ENCODE measurements around the gene MXRA7. TPM values are rescaled to one million over a fixed set of nuclear protein-coding genes. Genes with fewer than 3 reads are reported as not detected.

Gene MXRA7
- total RNA-seq, 4 donors from 2014 or later = 44.5 to 67.8 (median 56.9) TPM

DNA sequence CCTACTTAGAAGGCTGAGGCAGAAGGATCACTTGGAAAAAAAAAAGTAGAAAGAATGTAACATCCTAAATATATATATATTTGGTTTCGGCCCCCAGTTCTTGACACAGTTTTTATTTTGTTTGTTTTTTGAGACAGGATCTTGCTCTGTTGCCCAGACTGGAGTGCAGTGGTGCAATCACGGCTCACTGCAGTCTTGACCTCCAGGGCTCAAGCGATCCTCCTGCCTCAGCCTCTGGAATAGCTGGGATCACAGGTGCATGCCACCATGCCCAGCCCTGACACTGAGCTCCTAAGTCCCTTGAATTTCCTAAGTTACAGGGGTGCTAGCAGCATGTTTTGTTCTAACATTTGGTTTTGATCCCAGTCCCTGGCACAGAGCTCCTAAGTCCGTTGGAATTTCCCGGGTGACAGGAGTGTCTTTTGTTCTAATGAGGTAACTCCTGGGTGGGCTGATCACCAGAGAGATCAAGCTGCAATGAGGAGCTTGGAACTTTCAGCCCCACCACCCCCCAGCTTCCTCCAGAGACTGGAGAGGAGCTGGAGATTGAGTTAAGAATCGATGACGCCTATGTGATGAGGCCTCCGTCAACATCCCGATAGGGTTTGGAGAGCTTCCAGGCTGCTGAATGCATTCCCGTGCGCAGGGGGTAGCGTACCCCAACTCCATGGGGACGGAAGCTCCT, 20.0 kb downstream of the MXRA7 start:
- no peaks in the 10 kb centered on the region for H3K27me3 ChIP-seq
- no peaks in the 10 kb centered on the region for H3K36me3 ChIP-seq
- 77% methylated on average over 12 of the region's 13 CpGs for WGBS
- no peak overlapping the region for H3K27ac ChIP-seq
- DNase-seq (ENCODE audit: low spot score in 2 of 2) = no peak
- peaks cover 52% of the 10 kb centered on the region for H3K4me1 ChIP-seq
- TF ChIP-seq EP300 (IDR thresholded peaks at IDR 0.05) (no peak), POLR2A (IDR thresholded peaks at IDR 0.05) (no peak), POLR2AphosphoS5 (IDR thresholded peaks at IDR 0.05) (no peak)
- TF ChIP-seq, protein P1, sequence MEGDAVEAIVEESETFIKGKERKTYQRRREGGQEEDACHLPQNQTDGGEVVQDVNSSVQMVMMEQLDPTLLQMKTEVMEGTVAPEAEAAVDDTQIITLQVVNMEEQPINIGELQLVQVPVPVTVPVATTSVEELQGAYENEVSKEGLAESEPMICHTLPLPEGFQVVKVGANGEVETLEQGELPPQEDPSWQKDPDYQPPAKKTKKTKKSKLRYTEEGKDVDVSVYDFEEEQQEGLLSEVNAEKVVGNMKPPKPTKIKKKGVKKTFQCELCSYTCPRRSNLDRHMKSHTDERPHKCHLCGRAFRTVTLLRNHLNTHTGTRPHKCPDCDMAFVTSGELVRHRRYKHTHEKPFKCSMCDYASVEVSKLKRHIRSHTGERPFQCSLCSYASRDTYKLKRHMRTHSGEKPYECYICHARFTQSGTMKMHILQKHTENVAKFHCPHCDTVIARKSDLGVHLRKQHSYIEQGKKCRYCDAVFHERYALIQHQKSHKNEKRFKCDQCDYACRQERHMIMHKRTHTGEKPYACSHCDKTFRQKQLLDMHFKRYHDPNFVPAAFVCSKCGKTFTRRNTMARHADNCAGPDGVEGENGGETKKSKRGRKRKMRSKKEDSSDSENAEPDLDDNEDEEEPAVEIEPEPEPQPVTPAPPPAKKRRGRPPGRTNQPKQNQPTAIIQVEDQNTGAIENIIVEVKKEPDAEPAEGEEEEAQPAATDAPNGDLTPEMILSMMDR (IDR thresholded peaks at IDR 0.05) = no peak
- H3K9me3 ChIP-seq = no peaks in the 10 kb centered on the region
- H3K4me3 ChIP-seq = no peak overlapping the region

DNA sequence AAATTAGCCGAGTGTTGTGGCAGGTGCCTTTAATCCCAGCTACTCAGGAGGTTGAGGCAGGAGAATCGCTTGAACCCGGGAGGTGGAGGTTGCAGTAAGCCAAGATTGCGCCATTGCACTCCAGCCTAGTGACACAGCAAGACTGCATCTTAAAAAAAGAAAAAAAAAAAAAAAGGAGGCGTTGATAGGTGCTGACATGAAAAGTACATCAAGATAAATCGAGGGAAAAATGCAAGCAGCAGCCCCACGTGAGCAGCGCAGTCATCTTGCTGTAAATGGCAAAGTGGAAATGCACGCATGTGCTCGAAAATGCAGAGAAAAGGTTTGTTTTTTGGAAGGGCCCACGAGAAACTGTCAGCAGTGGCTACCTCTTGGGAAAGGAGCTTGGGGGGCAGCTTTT, 20.9 kb downstream of the MXRA7 start:
- DNase-seq (ENCODE audit: low spot score in 2 of 2) = no peak
- 86% methylated on average over 11 of the region's 11 CpGs for WGBS
- Histone ChIP-seq H3K9me3 (no peaks in the 10 kb centered on the region), H3K27me3 (no peaks in the 10 kb centered on the region), H3K27ac (no peak overlapping the region), H3K4me1 (peaks cover 51% of the 10 kb centered on the region), H3K4me3 (no peak overlapping the region), H3K36me3 (peaks cover 1% of the 10 kb centered on the region)
- TF ChIP-seq, protein P1 (IDR thresholded peaks at IDR 0.05) = no peak
- TF ChIP-seq EP300 (IDR thresholded peaks at IDR 0.05) (no peak), POLR2AphosphoS5 (IDR thresholded peaks at IDR 0.05) (no peak)

DNA sequence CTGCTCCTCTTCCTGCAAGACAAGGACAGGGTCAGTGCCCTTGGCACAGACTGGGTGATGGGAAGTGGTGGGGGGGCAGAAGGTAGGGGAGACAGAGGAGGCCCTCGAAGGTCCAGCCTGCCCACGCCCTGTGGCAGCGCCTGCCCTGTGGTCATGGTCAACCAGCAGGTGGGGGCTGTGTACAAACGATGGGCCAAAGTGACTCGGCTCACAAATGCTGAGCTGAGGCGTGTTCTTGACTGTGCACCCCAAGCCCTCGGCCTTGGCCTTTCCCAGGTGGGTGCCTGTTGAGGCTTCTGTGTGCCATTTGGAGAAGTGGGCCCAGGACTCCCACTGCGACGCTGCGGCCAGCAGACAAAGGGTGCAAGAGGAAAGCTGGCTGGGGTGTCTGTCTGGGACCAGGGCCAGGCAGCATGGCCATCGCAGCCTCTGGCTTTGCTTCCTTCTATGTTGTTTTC, 22.6 kb downstream of the MXRA7 start:
- Histone ChIP-seq H3K27ac (peak overlapping the region; percentile 92), H3K4me3 (peak overlapping the region; percentile 7), H3K27me3 (no peaks in the 10 kb centered on the region), H3K4me1 (peaks cover 45% of the 10 kb centered on the region), H3K36me3 (peaks cover 10% of the 10 kb centered on the region), H3K9me3 (no peaks in the 10 kb centered on the region)
- WGBS = 61% methylated on average over 11 of the region's 11 CpGs
- TF ChIP-seq POLR2A (IDR thresholded peaks at IDR 0.05) = no peak
- no peak for TF ChIP-seq EP300 (IDR thresholded peaks at IDR 0.05)
- TF ChIP-seq, protein P1 (IDR thresholded peaks at IDR 0.05) = no peak
- TF ChIP-seq POLR2AphosphoS5 (IDR thresholded peaks at IDR 0.05) = no peak
- DNase-seq (ENCODE audit: low spot score in 2 of 2) = no peak

DNA sequence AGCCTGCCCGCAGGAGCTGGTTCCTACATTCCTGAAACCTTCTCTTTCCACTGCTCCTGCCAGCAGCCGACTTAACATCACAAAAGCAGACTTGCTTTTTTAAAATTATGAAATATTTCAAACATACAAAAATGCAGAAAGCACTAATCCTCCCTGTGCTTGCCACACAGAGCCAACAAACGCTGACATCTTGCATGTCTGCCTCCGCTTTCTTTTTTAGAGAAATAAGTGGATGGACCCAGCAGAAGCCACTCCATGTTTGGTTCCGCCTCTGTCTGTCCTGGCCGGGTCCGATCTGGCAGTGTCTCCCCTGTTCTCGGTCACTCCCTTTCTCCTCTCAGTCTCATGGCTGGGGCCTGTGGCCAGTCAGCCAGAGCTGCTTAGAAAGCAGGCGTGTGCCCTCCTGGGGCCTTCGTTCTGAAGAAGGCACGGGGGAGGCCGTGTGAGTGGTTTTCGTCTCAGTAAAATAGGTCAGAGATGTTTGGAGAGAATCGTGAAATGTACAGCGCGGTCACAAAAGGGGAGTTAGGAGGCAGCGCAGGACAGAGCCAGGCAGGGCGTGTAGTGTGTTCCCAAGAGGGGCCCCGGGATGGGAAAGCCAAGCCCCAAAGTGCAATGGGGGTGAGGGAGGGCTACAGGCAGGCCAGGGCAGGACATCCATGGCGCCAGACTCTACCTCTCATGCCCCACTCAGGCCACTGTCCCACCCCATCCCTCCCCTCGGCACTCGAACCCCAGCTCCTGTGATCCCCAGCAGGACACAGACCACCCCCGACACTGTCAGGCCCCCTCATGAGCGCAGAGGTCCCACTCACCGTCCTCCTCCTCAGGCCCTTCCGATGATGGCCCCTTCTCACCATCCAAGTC, 23.2 kb downstream of the MXRA7 start:
- Histone ChIP-seq H3K27ac (peak overlapping the region; percentile 92), H3K36me3 (peaks cover 10% of the 10 kb centered on the region), H3K4me3 (peak overlapping the region; percentile 7), H3K9me3 (no peaks in the 10 kb centered on the region), H3K4me1 (peaks cover 51% of the 10 kb centered on the region), H3K27me3 (no peaks in the 10 kb centered on the region)
- 76% methylated on average over 26 of the region's 26 CpGs for WGBS
- TF ChIP-seq EP300 (IDR thresholded peaks at IDR 0.05) = no peak
- no peak for DNase-seq (ENCODE audit: low spot score in 2 of 2)

DNA sequence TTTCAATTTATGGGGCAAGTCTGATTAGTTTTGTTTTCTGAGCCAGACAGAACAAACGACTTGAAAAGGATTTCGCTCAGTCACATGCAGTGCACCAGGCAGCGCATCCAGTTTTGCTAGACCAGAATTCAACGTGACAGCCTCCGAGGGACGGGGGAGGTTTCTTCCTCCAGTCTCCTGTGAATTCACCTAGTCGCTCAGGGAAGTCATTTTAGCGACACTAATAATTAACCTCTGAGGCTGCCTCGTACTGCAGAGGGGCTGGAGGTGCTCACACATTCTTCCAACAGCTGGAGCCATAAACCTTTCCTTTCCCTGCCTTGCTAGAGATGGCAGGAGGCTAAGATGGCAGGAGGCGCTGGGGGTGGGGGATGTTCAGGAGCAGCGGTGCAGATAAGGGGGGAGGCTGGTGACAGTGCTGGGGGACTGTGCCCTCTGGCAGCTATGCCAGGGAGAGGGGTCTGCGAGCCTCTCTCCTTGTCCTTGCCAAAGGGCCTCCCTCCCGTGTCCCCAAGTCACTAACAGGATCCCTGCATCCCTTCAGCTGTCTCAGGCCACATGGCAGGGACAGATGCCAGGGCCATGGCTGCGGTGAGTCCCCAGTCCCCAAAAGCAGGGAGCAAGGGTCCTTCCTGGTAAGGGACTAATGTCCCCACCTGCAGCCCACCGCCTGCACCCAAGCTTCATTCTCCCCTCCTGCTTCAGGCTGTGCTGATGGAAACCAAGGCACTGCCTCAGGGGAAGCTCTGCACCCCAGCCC, 24.0 kb downstream of the MXRA7 start:
- WGBS = 62% methylated on average over 15 of the region's 15 CpGs

More for the DNA sequence above, 24.0 kb downstream of the MXRA7 start:
- H3K4me1 ChIP-seq = peaks cover 60% of the 10 kb centered on the region
- peaks cover 10% of the 10 kb centered on the region for H3K36me3 ChIP-seq
- no peak overlapping the region for H3K4me3 ChIP-seq
- no peaks in the 10 kb centered on the region for H3K9me3 ChIP-seq
- DNase-seq (ENCODE audit: low spot score in 2 of 2) = no peak
- no peaks in the 10 kb centered on the region for H3K27me3 ChIP-seq
- peak overlapping the region; percentile 92 for H3K27ac ChIP-seq
- TF ChIP-seq POLR2A (IDR thresholded peaks at IDR 0.05) = no peak
